Activated CD8-positive, alpha-beta memory T cell treated with anti-CD3 and anti-CD28 coated beads, Interleukin-2, amount 10 ng/mL, durations not matched to agents 7 days and 5 days (primary cell): Measurements from ENCODE around the gene TSKS. TPM values are rescaled to one million over a fixed set of nuclear protein-coding genes. Genes with fewer than 3 reads are reported as not detected.

Experiments used
- ATAC-seq: fragments of 150-1000 bp; cut with Tn5 transposase; one replicate; pipeline ENCODE4 v1.10.0; 2021; ENCODE audit warnings: moderate library complexity
- CTCF ChIA-PET: fragments of 350-600 bp; sonication (Branson Sonifier 250); formaldehyde crosslinking; loops from one replicate; lab custom pipeline; 2021; ENCODE audit warnings: antibody characterized with exemption; lab: Charles Lee
- DNase-seq: peaks from one replicate; pipeline ENCODE4 v3.0.0-alpha.2; 2020
- H3K27ac Mint-ChIP-seq: one replicate; pipeline ENCODE4 v1.8.0; 2021; ENCODE audit warnings: mild to moderate bottlenecking, mixed read lengths
- H3K27me3 Mint-ChIP-seq: one replicate; pipeline ENCODE4 v1.8.0; 2021; ENCODE audit warnings: mixed read lengths
- H3K36me3 Mint-ChIP-seq: one replicate; pipeline ENCODE4 v1.8.0; 2021; ENCODE audit warnings: mild to moderate bottlenecking, mixed read lengths
- H3K4me1 Mint-ChIP-seq: one replicate; pipeline ENCODE4 v1.8.0; 2021; ENCODE audit warnings: mixed read lengths
- H3K4me3 Mint-ChIP-seq: one replicate; pipeline ENCODE4 v1.8.0; 2021; ENCODE audit warnings: mild to moderate bottlenecking, moderate library complexity, mixed read lengths
- H3K9me3 Mint-ChIP-seq: one replicate; pipeline ENCODE4 v1.8.0; 2022; ENCODE audit warnings: low read depth, mixed read lengths
- microRNA-seq: library from miRNA; unstranded; fragments of <30 nt; microRNA quantifications from one replicate; pipeline ENCODE4 v1.2.0, GENCODE V29; 2022
- total RNA-seq, 2 experiments: library from RNA; stranded (reverse); gene quantifications; one replicate each; pipeline ENCODE4 v1.2.3, GENCODE V29; 2021

Gene TSKS
- total RNA-seq, 2 experiments from 2014 or later, result 0.47 to 1.3 TPM

DNA sequence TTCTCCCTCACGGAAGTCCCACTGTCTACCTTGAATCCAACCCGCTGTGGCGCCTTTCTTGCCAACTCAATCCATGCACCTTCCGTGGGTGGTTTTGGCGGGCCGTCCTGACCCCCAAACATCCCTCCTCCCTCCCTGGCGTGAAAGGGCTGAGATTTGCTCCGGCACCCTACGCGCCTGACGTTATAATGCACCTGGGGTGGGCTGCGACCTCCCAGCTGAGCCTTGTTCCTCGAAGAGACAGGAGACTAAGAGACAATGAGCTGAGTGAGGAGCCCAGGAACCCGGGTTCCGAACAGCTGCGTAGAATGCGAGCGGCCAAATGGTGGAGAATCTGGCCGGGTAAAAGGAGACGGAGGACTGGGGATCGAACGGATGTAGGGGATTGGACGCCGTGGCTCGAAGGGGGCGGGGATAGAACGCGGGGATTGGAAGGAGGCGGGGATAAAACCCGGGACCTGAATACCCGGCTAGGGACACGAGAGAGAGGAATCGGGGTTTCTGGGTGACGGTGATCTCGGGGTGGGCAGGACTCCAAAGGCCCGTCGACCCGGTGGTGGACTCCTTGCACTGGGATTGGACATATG lies 72.4 kb downstream of the TSKS start, which contains the start of gene CPT1C:
TSS of gene CPT1C (plus strand) at position 461 of the 587 bp plus-strand sequence. CDS start 1,137 bp downstream, outside the sequence.
- CTCF ChIA-PET, result interaction anchor here (1.1 kb wide), 1 partner anchor 14 kb away, joined by 3 read pairs; the partner anchor contains the start of gene PRMT1
- ATAC-seq, result peak; percentile 74
- Mint-ChIP-seq H3K36me3 (peaks cover 1% of the 10 kb centered on the region), H3K4me3 (peak within 1 kb of the TSS; percentile 48), H3K4me1 (peaks cover 21% of the 10 kb centered on the region), H3K9me3 (no peaks in the 10 kb centered on the region), H3K27ac (no peak within 1 kb of the TSS), H3K27me3 (peaks cover 22% of the 10 kb centered on the region)
- peak; percentile 61 for DNase-seq

GRCh38 chr19:49690079-49690655 lies 72.9 kb downstream of the TSKS start:
- CTCF ChIA-PET, result interaction anchor here (1.1 to 1.5 kb wide), 2 partner anchors 9 to 13 kb away, joined by 3 read pairs; partner anchors contain the start of gene PRMT1
- DNase-seq, result no peak
- Mint-ChIP-seq H3K4me1 (peaks cover 21% of the 10 kb centered on the region), H3K27ac (no peak overlapping the region), H3K9me3 (no peaks in the 10 kb centered on the region), H3K4me3 (no peak overlapping the region), H3K27me3 (peaks cover 22% of the 10 kb centered on the region), H3K36me3 (peaks cover 6% of the 10 kb centered on the region)
- no peak for ATAC-seq

Small RNA genes lying within 50 kb of the gene (microRNA-seq; reads per million reads assigned to microRNA genes)
- not detected for gene MIR6799

Other genes starting within 250 kb of the TSKS start
- under 1 TPM; 0.19 to 0.53 TPM for gene RCN3, start 235.3 kb downstream of the TSKS start, total RNA-seq
- 10 to 100 TPM; 77.3 to 96.1 TPM for gene NOSIP, start 182.8 kb downstream of the TSKS start, total RNA-seq
- gene PRRG2, start 182.0 kb downstream of the TSKS start, total RNA-seq, result 1 to 10 TPM in 1 of 2 experiments, under 1 TPM in 1; 0.49 to 2.4 TPM
- 10 to 100 TPM; 34.8 to 46.5 TPM for gene PRR12, start 172.1 kb downstream of the TSKS start, total RNA-seq
- 1 to 10 TPM; 6.6 to 9.6 TPM for gene RRAS, start 123.2 kb downstream of the TSKS start, total RNA-seq
- gene SCAF1, start 121.1 kb downstream of the TSKS start, total RNA-seq, result 10 to 100 TPM; 78.8 to 79.3 TPM
- 100 to 1,000 TPM; 159 to 170 TPM for gene IRF3, start 97.4 kb downstream of the TSKS start, total RNA-seq
- gene BCL2L12, start 97.4 kb downstream of the TSKS start, total RNA-seq, result 10 to 100 TPM; 90.6 to 94.5 TPM
- gene PRMT1, start 86.0 kb downstream of the TSKS start, total RNA-seq, result 100 to 1,000 TPM; 145 to 257 TPM
- gene ADM5, start 73.7 kb downstream of the TSKS start, total RNA-seq, result 1 to 10 TPM; 2.7 to 3.5 TPM
- gene CPT1C, start 72.2 kb downstream of the TSKS start, total RNA-seq, result 1 to 10 TPM; 1.6 TPM
- gene AP2A1, start 3.7 kb upstream of the TSKS start, total RNA-seq, result 100 to 1,000 TPM in 1 of 2 experiments, 10 to 100 TPM in 1; 85.3 to 102 TPM
- gene FUZ, start 50.0 kb upstream of the TSKS start, total RNA-seq, result 10 to 100 TPM; 20.1 to 23.0 TPM
- gene MED25, start 55.0 kb upstream of the TSKS start, total RNA-seq, result 10 to 100 TPM; 57.5 to 70.5 TPM
- gene PTOV1, start 87.9 kb upstream of the TSKS start, total RNA-seq, result 10 to 100 TPM; 78.2 to 79.4 TPM
- 100 to 1,000 TPM; 130 to 133 TPM for gene PNKP, start 104.3 kb upstream of the TSKS start, total RNA-seq
- 10 to 100 TPM; 13.4 to 21.2 TPM for gene AKT1S1, start 114.0 kb upstream of the TSKS start, total RNA-seq
- gene TBC1D17, start 114.4 kb upstream of the TSKS start, total RNA-seq, result 10 to 100 TPM; 26.2 to 39.3 TPM
- gene IL4I1, start 133.6 kb upstream of the TSKS start, total RNA-seq, result 10 to 100 TPM in 1 of 2 experiments, 1 to 10 TPM in 1; 1.7 to 12.3 TPM
- 10 to 100 TPM in 1 of 2 experiments, 1 to 10 TPM in 1; 8.4 to 13.7 TPM for gene ATF5, start 165.9 kb upstream of the TSKS start, total RNA-seq
- gene NUP62, start 166.2 kb upstream of the TSKS start, total RNA-seq, result 100 to 1,000 TPM; 128 to 192 TPM
- gene SIGLEC11, start 197.9 kb upstream of the TSKS start, total RNA-seq, result not detected